GM12864 (cell line): ENCODE data around the gene NSMCE1.

ENCODE experiments used
- DNase-seq: peaks from one replicate; pipeline ENCODE4 v3.0.0-alpha.2; 2011; ENCODE audit warnings: low read depth
- H3K4me3 ChIP-seq: 2 replicates; pipeline ENCODE4 v1.5.1; 2011; ENCODE audit warnings: mild to moderate bottlenecking, low read depth, low read length, control low read depth
- TF ChIP-seq, protein P1 (sequence below): IDR thresholded peaks from 2 replicates; pipeline ENCODE4 v1.5.1; 2011; ENCODE audit warnings: low read depth, mild to moderate bottlenecking, moderate library complexity, low read length, control low read depth, inconsistent platforms; ENCODE audit errors: missing control alignments

The NSMCE1 gene, protein sequence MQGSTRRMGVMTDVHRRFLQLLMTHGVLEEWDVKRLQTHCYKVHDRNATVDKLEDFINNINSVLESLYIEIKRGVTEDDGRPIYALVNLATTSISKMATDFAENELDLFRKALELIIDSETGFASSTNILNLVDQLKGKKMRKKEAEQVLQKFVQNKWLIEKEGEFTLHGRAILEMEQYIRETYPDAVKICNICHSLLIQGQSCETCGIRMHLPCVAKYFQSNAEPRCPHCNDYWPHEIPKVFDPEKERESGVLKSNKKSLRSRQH

GRCh38 chr16:27268376-27269299 lies at the start of gene NSMCE1:
NSMCE1 (minus strand) TSS chr16:27268772; CDS start chr16:27257570, 11,202 bp downstream.
- TF ChIP-seq, protein P1, sequence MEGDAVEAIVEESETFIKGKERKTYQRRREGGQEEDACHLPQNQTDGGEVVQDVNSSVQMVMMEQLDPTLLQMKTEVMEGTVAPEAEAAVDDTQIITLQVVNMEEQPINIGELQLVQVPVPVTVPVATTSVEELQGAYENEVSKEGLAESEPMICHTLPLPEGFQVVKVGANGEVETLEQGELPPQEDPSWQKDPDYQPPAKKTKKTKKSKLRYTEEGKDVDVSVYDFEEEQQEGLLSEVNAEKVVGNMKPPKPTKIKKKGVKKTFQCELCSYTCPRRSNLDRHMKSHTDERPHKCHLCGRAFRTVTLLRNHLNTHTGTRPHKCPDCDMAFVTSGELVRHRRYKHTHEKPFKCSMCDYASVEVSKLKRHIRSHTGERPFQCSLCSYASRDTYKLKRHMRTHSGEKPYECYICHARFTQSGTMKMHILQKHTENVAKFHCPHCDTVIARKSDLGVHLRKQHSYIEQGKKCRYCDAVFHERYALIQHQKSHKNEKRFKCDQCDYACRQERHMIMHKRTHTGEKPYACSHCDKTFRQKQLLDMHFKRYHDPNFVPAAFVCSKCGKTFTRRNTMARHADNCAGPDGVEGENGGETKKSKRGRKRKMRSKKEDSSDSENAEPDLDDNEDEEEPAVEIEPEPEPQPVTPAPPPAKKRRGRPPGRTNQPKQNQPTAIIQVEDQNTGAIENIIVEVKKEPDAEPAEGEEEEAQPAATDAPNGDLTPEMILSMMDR: no peak
- H3K4me3 ChIP-seq: peak within 1 kb of the TSS; percentile 67
- peak; percentile 90 for DNase-seq

- H3K4me3 ChIP-seq: peak overlapping the region; percentile 22; the same call in 1 of the 2 replicates
- DNase-seq: no peak
- TF ChIP-seq, protein P1: no peak
Observed at GRCh38 chr16:27317738-27318391, 49.3 kb upstream of the NSMCE1 start.

DNA sequence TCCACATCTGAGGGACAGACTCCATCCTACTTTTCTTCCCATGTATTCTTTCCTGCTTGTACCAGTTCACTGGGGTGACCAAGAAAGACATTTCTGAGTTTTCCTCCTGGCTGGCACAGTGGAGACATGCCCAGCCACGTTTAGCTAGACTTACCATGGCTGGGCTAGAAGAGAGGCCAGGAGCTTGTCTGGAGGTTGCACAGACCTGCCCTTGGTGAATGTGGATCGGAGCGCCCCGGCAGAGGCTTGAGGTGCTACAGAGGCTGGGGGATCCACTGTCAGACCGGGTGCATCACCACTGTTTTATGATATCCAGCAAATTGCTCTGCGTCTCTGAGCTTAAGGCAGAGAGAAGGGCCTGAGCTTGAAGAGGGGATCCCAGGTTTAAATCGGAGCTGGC lies 48.7 kb upstream of the NSMCE1 start:
- DNase-seq: no peak
- no peak overlapping the region; the same call in 1 of the 2 replicates for H3K4me3 ChIP-seq
- TF ChIP-seq, protein P1: no peak

DNA sequence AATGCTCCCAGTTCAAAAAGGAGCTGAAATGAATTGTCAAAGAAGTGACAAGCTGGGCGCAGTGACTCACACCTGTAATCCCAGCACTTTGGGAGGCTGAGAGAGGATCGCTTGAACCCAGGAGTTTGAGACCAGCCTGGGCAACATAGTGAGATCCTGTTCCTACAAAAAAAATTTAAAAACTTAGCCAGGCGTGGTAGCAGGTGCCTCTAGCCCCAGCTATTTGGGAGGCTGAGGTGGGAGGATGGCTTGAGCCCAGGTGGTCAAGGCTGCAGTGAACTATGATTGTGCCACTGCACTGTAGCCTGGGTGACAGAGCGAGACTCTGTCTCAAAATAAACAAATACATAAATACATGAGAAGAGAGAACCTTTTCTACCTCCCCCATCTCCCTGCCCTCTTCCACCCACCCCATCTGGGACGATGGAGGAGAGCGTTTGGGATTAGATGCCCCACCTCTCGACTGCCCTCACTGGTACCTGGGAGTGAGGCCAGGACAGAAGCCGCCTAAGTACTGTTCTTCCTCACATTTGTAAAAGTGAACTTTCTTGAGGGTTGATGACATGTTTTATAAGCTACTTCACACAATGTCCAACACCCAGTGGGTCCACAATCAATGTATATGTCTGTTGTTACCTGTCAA lies 47.6 kb upstream of the NSMCE1 start:
- H3K4me3 ChIP-seq: peak overlapping the region; percentile 91
- TF ChIP-seq, protein P1: no peak
- no peak for DNase-seq

GRCh38 chr16:27315333-27316037 lies 46.9 kb upstream of the NSMCE1 start:
- TF ChIP-seq, protein P1: peak; percentile 25
- DNase-seq: no peak
- H3K4me3 ChIP-seq: peak overlapping the region; percentile 91

DNA sequence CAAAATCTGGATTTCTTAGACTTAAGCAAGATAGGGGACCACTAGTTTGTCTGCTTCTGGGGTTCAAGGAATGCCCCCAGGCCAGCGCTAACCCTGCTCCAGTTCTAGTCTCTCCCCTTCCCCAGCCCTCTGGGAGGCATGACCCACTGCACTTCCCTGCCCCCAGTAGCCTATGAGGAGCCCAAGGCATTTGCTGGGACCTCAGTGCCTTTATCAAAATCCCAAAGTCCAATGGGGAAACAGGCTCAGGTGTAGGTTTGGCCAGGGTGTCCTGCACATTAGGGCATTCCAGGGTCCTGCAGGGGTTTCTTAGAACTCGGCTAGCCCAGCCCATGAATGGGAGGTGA lies 46.4 kb upstream of the NSMCE1 start:
- DNase-seq: no peak
- H3K4me3 ChIP-seq: peak overlapping the region; percentile 91
- TF ChIP-seq, protein P1: no peak
